PC-9 (cell line): Measurements from ENCODE around the gene NR4A1.

Source experiments
- EZH2 ChIP-seq: fragments of 200-600 bp; sonication (generic); IDR thresholded peaks from 2 replicates; pipeline ENCODE4 v1.8.0; 2017; ENCODE audit warnings: antibody characterized with exemption, low read depth
- TF ChIP-seq, protein P1 (sequence below): fragments of 200-600 bp; sonication (generic); conservative IDR thresholded peaks from 2 replicates; pipeline ENCODE4 v1.6.1; 2017; ENCODE audit warnings: mixed run types, antibody characterized with exemption, mild to moderate bottlenecking, moderate library complexity

DNA sequence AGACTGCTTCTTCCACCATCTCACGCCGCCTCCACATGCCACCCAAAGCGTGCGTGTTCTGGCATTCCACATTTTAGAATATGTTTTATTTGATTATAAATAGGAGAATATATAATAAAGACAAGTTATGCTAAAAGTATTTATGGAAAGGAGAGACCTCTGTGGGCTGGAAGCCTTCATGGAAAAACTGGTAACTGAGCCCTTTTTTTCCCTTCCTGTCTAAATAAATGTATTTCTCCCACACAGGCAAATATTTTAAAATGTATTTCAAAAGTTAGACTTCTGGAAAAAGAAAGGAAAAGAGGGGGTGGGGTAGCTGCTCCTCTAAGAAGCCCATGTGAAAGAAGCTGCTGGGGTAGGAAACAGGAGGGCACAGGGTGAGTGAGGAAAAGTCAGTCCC, 16.1 kb upstream of the NR4A1 start:
- TF ChIP-seq, protein P1, sequence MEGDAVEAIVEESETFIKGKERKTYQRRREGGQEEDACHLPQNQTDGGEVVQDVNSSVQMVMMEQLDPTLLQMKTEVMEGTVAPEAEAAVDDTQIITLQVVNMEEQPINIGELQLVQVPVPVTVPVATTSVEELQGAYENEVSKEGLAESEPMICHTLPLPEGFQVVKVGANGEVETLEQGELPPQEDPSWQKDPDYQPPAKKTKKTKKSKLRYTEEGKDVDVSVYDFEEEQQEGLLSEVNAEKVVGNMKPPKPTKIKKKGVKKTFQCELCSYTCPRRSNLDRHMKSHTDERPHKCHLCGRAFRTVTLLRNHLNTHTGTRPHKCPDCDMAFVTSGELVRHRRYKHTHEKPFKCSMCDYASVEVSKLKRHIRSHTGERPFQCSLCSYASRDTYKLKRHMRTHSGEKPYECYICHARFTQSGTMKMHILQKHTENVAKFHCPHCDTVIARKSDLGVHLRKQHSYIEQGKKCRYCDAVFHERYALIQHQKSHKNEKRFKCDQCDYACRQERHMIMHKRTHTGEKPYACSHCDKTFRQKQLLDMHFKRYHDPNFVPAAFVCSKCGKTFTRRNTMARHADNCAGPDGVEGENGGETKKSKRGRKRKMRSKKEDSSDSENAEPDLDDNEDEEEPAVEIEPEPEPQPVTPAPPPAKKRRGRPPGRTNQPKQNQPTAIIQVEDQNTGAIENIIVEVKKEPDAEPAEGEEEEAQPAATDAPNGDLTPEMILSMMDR: no peak
- no peak for TF ChIP-seq EZH2
